MM.1S (cell line): ENCODE data around the gene NEIL1.

ENCODE experiments used
- DNase-seq: peaks from one replicate; pipeline ENCODE4 v3.0.0-alpha.2; 2015
- H2AFZ ChIP-seq: fragments of 300-600 bp; sonication (generic); 2 replicates; pipeline ENCODE4 v1.6.0; 2016; ENCODE audit warnings: antibody characterized with exemption, low read length
- H3F3A ChIP-seq: fragments of 300-600 bp; sonication (generic); 2 replicates; pipeline ENCODE4 v1.6.1; 2016; ENCODE audit warnings: mild to moderate bottlenecking, antibody characterized with exemption, low read length, moderate library complexity, mixed read lengths; ENCODE audit not compliant: insufficient read depth
- H3K27ac ChIP-seq: fragments of 300-600 bp; sonication (generic); 2 replicates; pipeline ENCODE4 v1.5.1; 2016; ENCODE audit warnings: mild to moderate bottlenecking, low read length
- H3K27me3 ChIP-seq: fragments of 300-600 bp; sonication (generic); replicated peaks from 2 replicates; pipeline ENCODE4 v1.6.0; 2016; ENCODE audit warnings: low read length; ENCODE audit not compliant: insufficient read depth
- H3K36me3 ChIP-seq: fragments of 300-600 bp; sonication (generic); replicated peaks from 2 replicates; pipeline ENCODE4 v1.6.1; 2016; ENCODE audit warnings: mild to moderate bottlenecking, low read length, mixed read lengths; ENCODE audit not compliant: insufficient read depth
- H3K4me1 ChIP-seq: fragments of 300-600 bp; sonication (generic); 2 replicates; pipeline ENCODE4 v1.6.1; 2016; ENCODE audit warnings: low read length, mixed read lengths
- H3K4me2 ChIP-seq: fragments of 300-600 bp; sonication (generic); 2 replicates; pipeline ENCODE4 v1.6.0; 2016; ENCODE audit warnings: low read depth, low read length
- H3K4me3 ChIP-seq: fragments of 300-600 bp; sonication (generic); 2 replicates; pipeline ENCODE4 v1.5.1; 2016; ENCODE audit warnings: low read length, mixed read lengths
- H3K79me2 ChIP-seq: fragments of 300-600 bp; sonication (generic); 2 replicates; pipeline ENCODE4 v1.6.1; 2016; ENCODE audit warnings: mixed run types, low read length, mixed read lengths
- H3K9ac ChIP-seq: fragments of 300-600 bp; sonication (generic); 2 replicates; pipeline ENCODE4 v1.6.1; 2016; ENCODE audit warnings: low read length, mixed read lengths
- H3K9me2 ChIP-seq: fragments of 300-600 bp; sonication (generic); replicated peaks from 2 replicates; pipeline ENCODE4 v1.6.1; 2016; ENCODE audit warnings: mild to moderate bottlenecking, low read length, mixed read lengths; ENCODE audit not compliant: insufficient read depth
- H3K9me3 ChIP-seq: fragments of 300-600 bp; sonication (generic); replicated peaks from 2 replicates; pipeline ENCODE4 v1.6.1; 2016; ENCODE audit warnings: mild to moderate bottlenecking, low read length, mixed read lengths; ENCODE audit not compliant: insufficient read depth
- H4K20me1 ChIP-seq: fragments of 300-600 bp; sonication (generic); 2 replicates; pipeline ENCODE4 v1.6.1; 2016; ENCODE audit warnings: mild to moderate bottlenecking, low read length, moderate library complexity, mixed read lengths; ENCODE audit not compliant: insufficient read depth
- CTCF ChIP-seq: fragments of 300-600 bp; sonication (generic); IDR thresholded peaks from 2 replicates; pipeline ENCODE4 v1.5.1; 2016; ENCODE audit warnings: antibody characterized with exemption, low read length, mixed read lengths
- EZH2 ChIP-seq: fragments of 300-600 bp; sonication (generic); optimal IDR thresholded peaks from 2 replicates; pipeline ENCODE3; 2017; ENCODE audit warnings: low read depth, mild to moderate bottlenecking, antibody characterized with exemption, low read length, mixed read lengths
- EZH2phosphoT487 ChIP-seq: fragments of 300-600 bp; sonication (generic); IDR thresholded peaks from 2 replicates; pipeline ENCODE4 v1.6.1; 2018; ENCODE audit warnings: antibody characterized with exemption, low read length

Gene NEIL1

DNA sequence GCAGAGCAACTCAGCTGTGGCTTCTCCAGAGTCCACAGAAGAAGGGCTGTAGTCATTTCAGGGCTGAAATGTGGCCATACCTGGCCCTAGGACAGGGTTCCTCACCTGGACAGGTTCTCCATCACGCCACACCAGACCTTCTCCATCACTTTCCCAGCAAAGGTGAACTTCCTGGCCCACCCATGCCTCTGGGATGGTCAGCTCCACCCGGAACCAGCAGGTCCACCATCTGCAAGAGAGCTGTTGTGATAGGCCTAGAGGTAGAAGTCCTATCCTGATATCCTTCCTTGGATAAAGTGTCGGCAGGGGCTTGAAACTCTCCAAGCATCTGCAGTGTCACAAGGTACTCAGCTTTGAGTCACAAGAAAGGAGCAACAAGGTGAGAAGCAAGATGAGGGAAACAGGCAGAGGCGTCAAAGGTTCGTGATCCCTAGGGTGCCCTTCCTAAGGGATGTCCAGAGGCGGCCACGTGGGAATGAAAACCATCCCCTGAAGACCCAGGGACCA, 20.6 kb downstream of the NEIL1 start:
- Histone ChIP-seq H3K27ac (no peak overlapping the region), H4K20me1 (no peaks in the 10 kb centered on the region), H3K36me3 (0 out of 2 replicates have a peak, but pooled peaks cover 7% of the 10 kb centered on the region), H3F3A (peaks cover 18% of the 10 kb centered on the region), H3K4me1 (peaks cover 16% of the 10 kb centered on the region), H3K79me2 (peaks cover 21% of the 10 kb centered on the region), H2AFZ (peak overlapping the region; percentile 37; the same call in 1 of the 2 replicates), H3K9ac (peak overlapping the region; percentile 26; the same call in 1 of the 2 replicates), H3K4me2 (peak overlapping the region; percentile 87; the same call in 1 of the 2 replicates), H3K9me2 (no peaks in the 10 kb centered on the region), H3K9me3 (no peaks in the 10 kb centered on the region), H3K27me3 (no peaks in the 10 kb centered on the region), H3K4me3 (peak overlapping the region; percentile 86)
- DNase-seq: no peak
- TF ChIP-seq EZH2 (no peak), CTCF (no peak), EZH2phosphoT487 (no peak)

DNA sequence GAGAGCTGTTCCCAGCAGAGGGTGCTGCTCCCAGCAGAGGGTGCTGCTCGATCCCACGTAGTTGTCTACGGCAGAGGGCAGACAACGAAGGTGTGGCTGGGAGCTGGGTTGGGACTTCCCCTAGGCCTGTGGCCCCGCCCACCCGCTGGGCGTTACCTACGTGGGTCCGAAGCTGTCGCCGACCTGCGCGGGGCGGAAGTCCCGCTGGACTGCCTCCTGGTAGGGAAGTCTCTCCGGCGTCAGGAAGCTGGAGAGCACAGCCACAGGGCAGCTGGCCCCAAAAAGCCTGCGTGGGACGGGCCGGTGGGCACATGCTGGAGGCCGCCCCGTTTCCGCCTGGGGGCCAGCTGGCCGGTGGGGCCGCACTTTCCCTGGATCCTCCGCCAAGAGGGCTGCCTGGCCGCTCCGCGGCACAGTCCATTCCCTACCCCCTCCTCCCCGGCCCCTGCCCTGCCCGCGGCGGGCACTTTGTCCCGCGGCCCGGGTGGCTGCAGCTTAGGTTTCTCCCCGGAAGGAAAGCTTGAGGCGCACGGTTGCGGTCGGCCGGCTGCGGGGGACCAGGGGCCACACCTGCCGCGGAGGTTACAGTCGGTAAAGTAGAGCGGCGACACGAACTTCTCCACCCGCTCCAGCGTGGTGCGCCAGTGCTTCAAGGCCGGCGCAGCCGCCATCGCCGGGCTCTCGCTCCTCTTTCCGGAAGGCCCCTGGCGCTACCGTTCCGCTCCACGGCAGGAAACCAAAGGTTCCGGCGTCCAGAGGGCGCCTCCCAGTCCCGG, 21.3 kb downstream of the NEIL1 start, which contains the start of gene MAN2C1:
Gene MAN2C1, minus strand, starts transcription at position 695 of the 776 bp plus-strand sequence. Its CDS starts 24 bp downstream, at position 671.
- peak; percentile 85 for TF ChIP-seq CTCF
- TF ChIP-seq EZH2: no peak
- Histone ChIP-seq H3K9ac (peak within 1 kb of the TSS; percentile 85), H3K4me1 (peaks cover 16% of the 10 kb centered on the region), H3K79me2 (peaks cover 25% of the 10 kb centered on the region), H3K9me3 (no peaks in the 10 kb centered on the region), H3K9me2 (no peaks in the 10 kb centered on the region), H3K27me3 (no peaks in the 10 kb centered on the region), H3K36me3 (0 out of 2 replicates have a peak, but pooled peaks cover 7% of the 10 kb centered on the region), H2AFZ (peak within 1 kb of the TSS; percentile 52), H3K4me2 (peak within 1 kb of the TSS; percentile 87), H3K27ac (peak within 1 kb of the TSS; percentile 94), H4K20me1 (no peaks in the 10 kb centered on the region), H3K4me3 (peak within 1 kb of the TSS; percentile 86), H3F3A (peaks cover 18% of the 10 kb centered on the region)
- DNase-seq: peak; percentile 98

GRCh38 chr15:75368689-75369239, 21.9 kb downstream of the NEIL1 start:
- DNase-seq: no peak
- Histone ChIP-seq H3K4me1 (peaks cover 16% of the 10 kb centered on the region), H3K4me2 (peak overlapping the region; percentile 87), H3K4me3 (peak overlapping the region; percentile 86), H3K27me3 (no peaks in the 10 kb centered on the region), H3K27ac (peak overlapping the region; percentile 94), H4K20me1 (no peaks in the 10 kb centered on the region), H3K9me3 (no peaks in the 10 kb centered on the region), H3K79me2 (peaks cover 25% of the 10 kb centered on the region), H3K9ac (peak overlapping the region; percentile 85), H2AFZ (peak overlapping the region; percentile 52), H3K9me2 (no peaks in the 10 kb centered on the region), H3K36me3 (0 out of 2 replicates have a peak, but pooled peaks cover 7% of the 10 kb centered on the region), H3F3A (peaks cover 18% of the 10 kb centered on the region)
- TF ChIP-seq EZH2phosphoT487 (no peak), CTCF (no peak), EZH2 (no peak)
